Anterior cingulate cortex (tissue), 58 donors: Measurements from ENCODE around the gene SLC9A7.

Source experiments
- DNase-seq, 58 donors: peaks; one replicate each; lab custom pipeline; 2025; lab: John Stamatoyannopoulos, UW

SLC9A7 gene

GRCh38 chrX:46662188-46662958 is 96.5 kb downstream of the SLC9A7 start:
- no peak for DNase-seq

- DNase-seq, result no peak
These were observed 105.4 kb downstream of the SLC9A7 start for GRCh38 chrX:46653482-46653881.

- peak in 29 of 58 donors; percentile 0 to 42 (median 7) for DNase-seq
These were observed 109.3 kb downstream of the SLC9A7 start for GRCh38 chrX:46649421-46650260.

- no peak for DNase-seq
These were observed 110.3 kb downstream of the SLC9A7 start for GRCh38 chrX:46648660-46649059.

DNA sequence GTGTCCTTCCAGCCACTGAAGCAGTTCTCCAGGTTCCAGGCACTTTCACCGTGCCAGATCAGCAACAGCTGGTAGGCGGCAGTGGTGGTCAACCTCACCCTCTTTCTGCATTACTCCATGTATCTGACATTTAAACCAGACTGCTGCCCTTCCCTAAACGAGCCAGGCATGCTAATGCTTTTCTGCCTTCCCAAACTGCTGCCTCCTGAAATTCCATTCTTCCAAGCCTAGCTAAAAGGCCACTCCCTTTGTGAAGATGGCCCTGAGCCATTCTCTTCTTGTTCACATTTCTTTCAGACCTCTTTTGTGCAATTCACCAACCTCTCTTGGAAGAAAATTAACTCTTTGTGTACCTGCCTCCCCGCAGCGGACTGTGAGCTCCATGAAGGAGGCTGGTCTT is 111.7 kb downstream of the SLC9A7 start:
- no peak for DNase-seq

- DNase-seq, result no peak
These were observed 113.3 kb downstream of the SLC9A7 start for GRCh38 chrX:46645614-46646013.

- no peak for DNase-seq
These were observed 115.3 kb downstream of the SLC9A7 start for GRCh38 chrX:46643636-46644035.

- no peak for DNase-seq
These were observed 116.8 kb downstream of the SLC9A7 start for GRCh38 chrX:46642145-46642544.

GRCh38 chrX:46637938-46638337 is 121.0 kb downstream of the SLC9A7 start:
- DNase-seq, result no peak

- DNase-seq, result no peak
These were observed 122.7 kb downstream of the SLC9A7 start for GRCh38 chrX:46636223-46636622.

- DNase-seq, result no peak
These were observed 123.7 kb downstream of the SLC9A7 start for GRCh38 chrX:46635186-46635585.

DNA sequence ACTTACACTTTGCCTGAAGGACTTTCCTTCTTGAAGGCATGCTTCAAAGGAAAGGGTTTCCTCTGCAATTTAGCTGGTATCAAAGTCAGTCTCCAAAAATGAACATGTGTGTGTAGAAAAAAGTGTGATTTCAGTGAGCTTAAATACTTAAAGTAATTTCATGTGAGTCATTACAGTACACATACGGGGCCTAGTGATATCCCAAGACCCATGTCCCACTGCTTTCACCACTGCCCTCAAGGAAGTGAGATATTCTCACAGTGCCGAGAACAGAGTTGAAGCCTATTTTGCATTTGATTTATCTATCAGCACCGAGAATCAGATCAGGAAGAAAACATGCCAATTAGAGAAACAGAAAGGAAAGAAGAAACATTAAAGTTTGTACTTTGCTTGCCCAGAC is 124.3 kb downstream of the SLC9A7 start:
- no peak for DNase-seq

DNA sequence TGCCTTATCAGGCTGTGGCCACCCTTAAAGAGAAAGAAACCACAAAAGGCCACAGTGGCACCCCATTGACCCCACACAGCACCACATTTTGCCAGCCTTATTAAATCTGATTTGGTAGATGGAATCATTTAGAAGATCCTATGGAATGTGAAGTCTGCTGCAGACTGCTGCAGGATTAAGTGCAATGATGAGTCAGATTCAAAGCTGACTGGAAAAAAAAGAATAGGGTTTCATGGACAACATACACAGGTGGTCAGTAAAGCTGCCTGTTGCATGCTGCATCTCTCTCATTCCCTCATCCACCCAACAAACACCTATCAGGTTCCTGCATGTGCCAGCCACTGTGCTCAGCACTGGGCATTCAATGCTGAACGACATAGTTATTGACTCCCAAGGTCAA is 128.8 kb downstream of the SLC9A7 start:
- DNase-seq, result no peak

- DNase-seq, result peak in 1 of 58 donors; percentile 14
These were observed 130.2 kb downstream of the SLC9A7 start for GRCh38 chrX:46628460-46629371.

DNA sequence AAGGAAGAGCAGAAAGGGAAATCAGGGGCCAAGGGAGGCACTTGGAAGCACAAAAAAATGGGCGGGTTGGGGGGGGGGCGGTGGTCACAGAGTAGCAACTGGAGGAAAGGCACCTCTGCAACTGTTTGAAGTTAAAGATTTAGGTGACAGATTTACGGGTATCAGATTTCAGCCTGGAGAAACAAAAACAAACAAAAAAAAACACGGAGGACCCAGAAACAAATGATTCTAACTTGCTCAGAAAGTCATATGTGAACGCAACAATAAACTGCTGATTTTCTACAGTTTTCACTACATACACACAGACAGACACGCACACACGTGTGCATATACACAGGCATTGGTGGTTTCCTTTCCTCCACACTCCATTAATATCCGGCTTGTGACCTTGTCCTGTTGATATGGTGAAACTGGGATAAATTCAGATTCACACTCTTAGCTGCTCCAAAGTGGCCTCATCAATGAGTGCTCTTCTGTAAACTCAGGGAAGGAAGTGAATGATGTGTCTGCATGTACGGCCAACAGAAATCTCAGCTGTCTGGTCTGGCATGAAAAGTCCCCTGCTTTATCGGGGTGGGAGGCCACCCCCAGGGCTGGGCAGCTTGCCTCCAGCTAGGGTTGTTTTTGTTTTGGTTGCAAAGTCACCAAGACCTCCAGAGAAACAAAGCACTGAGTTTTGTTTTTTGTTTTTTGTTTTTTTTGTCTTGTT is 131.1 kb downstream of the SLC9A7 start:
- DNase-seq, result no peak

- DNase-seq, result no peak
These were observed 131.9 kb downstream of the SLC9A7 start for GRCh38 chrX:46627062-46627461.

DNA sequence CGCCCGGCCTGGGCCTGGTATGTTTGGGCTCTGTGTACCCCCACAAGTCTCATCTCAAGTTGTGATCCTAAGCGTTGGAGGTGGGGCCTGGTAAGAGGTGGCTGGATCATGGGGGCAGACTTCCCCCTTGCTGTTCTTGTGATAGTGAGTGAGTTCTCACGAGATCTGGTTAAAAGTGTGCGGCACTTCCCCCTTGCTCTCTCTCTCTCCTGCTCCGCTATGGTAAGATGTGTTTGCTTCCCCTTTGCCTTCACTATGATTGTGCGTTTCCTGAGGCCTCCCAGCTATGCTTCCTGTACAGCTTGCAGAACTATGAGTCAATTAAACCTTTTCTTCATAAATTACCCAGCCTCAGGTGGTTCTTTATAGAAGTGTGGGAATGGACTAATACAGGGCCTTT is 132.4 kb downstream of the SLC9A7 start:
- no peak for DNase-seq

GRCh38 chrX:46624090-46624786 is 134.7 kb downstream of the SLC9A7 start:
- no peak for DNase-seq

- no peak for DNase-seq
These were observed 137.3 kb downstream of the SLC9A7 start for GRCh38 chrX:46621572-46621971.
